ENCODE measurements around the gene C17orf50.
A peak's percentile ranks its signal among the peaks of the same experiment; 100 is the strongest.
"Not testable (repeated sequence)": the region's sequence is repeated elsewhere in the genome, so short reads cannot be mapped to it uniquely, and the experiment has no call there.

The C17orf50 gene

GRCh38 chr17:35734396-35734795 is 26.3 kb upstream of the C17orf50 start:
- DNase-seq (ENCODE audit: low read depth) = no peak

GRCh38 chr17:35735036-35735805 is 25.5 kb upstream of the C17orf50 start:
- no peak for DNase-seq (ENCODE audit: low read depth)

- DNase-seq (ENCODE audit: low read depth) = no peak
Measured at GRCh38 chr17:35736236-35736635, 24.5 kb upstream of the C17orf50 start.

GRCh38 chr17:35738519-35739133 is 22.1 kb upstream of the C17orf50 start:
- no peak for DNase-seq (ENCODE audit: low read depth)

GRCh38 chr17:35740216-35740615 is 20.5 kb upstream of the C17orf50 start:
- no peak for DNase-seq (ENCODE audit: low read depth)

- no peak for DNase-seq (ENCODE audit: low read depth)
Measured at GRCh38 chr17:35740997-35741931, 19.4 kb upstream of the C17orf50 start.

GRCh38 chr17:35742496-35742895 is 18.2 kb upstream of the C17orf50 start:
- no peak for DNase-seq (ENCODE audit: low read depth)

- no peak for DNase-seq (ENCODE audit: low read depth)
Measured at GRCh38 chr17:35742896-35743477, 17.7 kb upstream of the C17orf50 start.

GRCh38 chr17:35743626-35744328 is 16.9 kb upstream of the C17orf50 start:
- no peak for DNase-seq (ENCODE audit: low read depth)

- DNase-seq (ENCODE audit: low read depth) = no peak
Measured at GRCh38 chr17:35744830-35745229, 15.9 kb upstream of the C17orf50 start.

- DNase-seq (ENCODE audit: low read depth) = no peak
Measured at GRCh38 chr17:35745246-35745645, 15.4 kb upstream of the C17orf50 start.

GRCh38 chr17:35745749-35746320 is 14.9 kb upstream of the C17orf50 start:
- no peak for DNase-seq (ENCODE audit: low read depth)

GRCh38 chr17:35747540-35748017 is 13.1 kb upstream of the C17orf50 start:
- DNase-seq (ENCODE audit: low read depth) = peak; percentile 71

GRCh38 chr17:35748341-35748841 is 12.3 kb upstream of the C17orf50 start:
- DNase-seq (ENCODE audit: low read depth) = no peak

GRCh38 chr17:35748979-35749378 is 11.7 kb upstream of the C17orf50 start:
- DNase-seq (ENCODE audit: low read depth) = no peak

- DNase-seq (ENCODE audit: low read depth) = no peak
Measured at GRCh38 chr17:35749560-35750412, 10.9 kb upstream of the C17orf50 start.

GRCh38 chr17:35750526-35751395 is 9.9 kb upstream of the C17orf50 start:
- no peak for DNase-seq (ENCODE audit: low read depth)

GRCh38 chr17:35751541-35751940 is 9.1 kb upstream of the C17orf50 start:
- DNase-seq (ENCODE audit: low read depth) = not testable (repeated sequence)

- DNase-seq (ENCODE audit: low read depth) = no peak
Measured at GRCh38 chr17:35752471-35752870, 8.2 kb upstream of the C17orf50 start.

All from activated T-cell treated with anti-CD3 and anti-CD28 coated beads for 1 hour (primary cell).